GM19468 (cell line): ENCODE data around the gene FSIP1.

ENCODE experiments used
- ATAC-seq: cut with Tn5 transposase; IDR thresholded peaks from one replicate; pipeline ENCODE4 v1.9.1; 2021; ENCODE audit warnings: mild to moderate bottlenecking, moderate library complexity, moderate number of reproducible peaks; ENCODE audit not compliant: unreplicated experiment; ENCODE audit errors: extremely low read depth

Gene FSIP1

GRCh38 chr15:39692356-39693327 is 90.0 kb downstream of the FSIP1 start:
- ATAC-seq, result no peak

GRCh38 chr15:39690881-39691634 is 91.6 kb downstream of the FSIP1 start:
- no peak for ATAC-seq

GRCh38 chr15:39687965-39688364 is 94.7 kb downstream of the FSIP1 start:
- ATAC-seq, result no peak

- no peak for ATAC-seq
Measured at GRCh38 chr15:39685999-39686613, 96.5 kb downstream of the FSIP1 start.

- ATAC-seq, result no peak
Measured at GRCh38 chr15:39685367-39685766, 97.3 kb downstream of the FSIP1 start.

GRCh38 chr15:39684233-39684632 is 98.4 kb downstream of the FSIP1 start:
- ATAC-seq, result no peak

GRCh38 chr15:39682366-39682765 is 100.3 kb downstream of the FSIP1 start:
- no peak for ATAC-seq

- no peak for ATAC-seq
Measured at GRCh38 chr15:39680868-39681267, 101.8 kb downstream of the FSIP1 start.

GRCh38 chr15:39672666-39673065 is 110.0 kb downstream of the FSIP1 start:
- ATAC-seq, result no peak

- ATAC-seq, result no peak
Measured at GRCh38 chr15:39672184-39672583, 110.5 kb downstream of the FSIP1 start.

GRCh38 chr15:39670687-39671086 is 112.0 kb downstream of the FSIP1 start:
- ATAC-seq, result no peak

- ATAC-seq, result no peak
Measured at GRCh38 chr15:39669661-39670060, 113.0 kb downstream of the FSIP1 start.

GRCh38 chr15:39669241-39669640 is 113.4 kb downstream of the FSIP1 start:
- ATAC-seq, result no peak

- ATAC-seq, result no peak
Measured at GRCh38 chr15:39668457-39668856, 114.2 kb downstream of the FSIP1 start.

- ATAC-seq, result no peak
Measured at GRCh38 chr15:39667382-39668127, 115.1 kb downstream of the FSIP1 start.

GRCh38 chr15:39666677-39667076 is 116.0 kb downstream of the FSIP1 start:
- no peak for ATAC-seq

- ATAC-seq, result no peak
Measured at GRCh38 chr15:39665629-39666250, 116.9 kb downstream of the FSIP1 start.

GRCh38 chr15:39663704-39664250 is 118.9 kb downstream of the FSIP1 start:
- no peak for ATAC-seq

- ATAC-seq, result no peak
Measured at GRCh38 chr15:39661776-39662175, 120.9 kb downstream of the FSIP1 start.
